ENCODE measurements around the gene STAB2. TPM values are rescaled to one million over a fixed set of nuclear protein-coding genes. Genes with fewer than 3 reads are reported as not detected.

Gene STAB2
- total and polyA plus RNA-seq, 2 of the 4 experiments (the other 2 are of a cell fraction), result not detected

GRCh38 chr12:103676893-103677292 is 89.8 kb downstream of the STAB2 start:
- H2BK15ac ChIP-seq (ENCODE audit: low read depth, low read length), result no peak overlapping the region
- in situ Hi-C loops (cut with MboI; ENCODE audit: low sequenced_read_pairs), result no loop called here
- no peaks in the 10 kb centered on the region for H3K79me1 ChIP-seq (ENCODE audit: low read depth in 1 of 2, low read length in 2 of 2)
- no peak overlapping the region for H3K9ac ChIP-seq (ENCODE audit: low read depth, low read length)
- POLR2A ChIA-PET (ENCODE audit: unreplicated experiment), result no interaction called here
- no peak overlapping the region for H4K91ac ChIP-seq (ENCODE audit: insufficient read depth, low read depth, low read length)
- H3K4me1 ChIP-seq (ENCODE audit: control insufficient read depth, insufficient read depth, low read length), result no peaks in the 10 kb centered on the region
- no TSS peak for BruUV-seq (replicated peaks)
- H2AFZ ChIP-seq (replicated peaks; ENCODE audit: low read length, poor library complexity), result no peak overlapping the region
- peaks cover 7% of the 10 kb centered on the region for H3K27me3 ChIP-seq (ENCODE audit: control insufficient read depth, insufficient read depth, low read length)
- H4K5ac ChIP-seq (ENCODE audit: low read depth, low read length), result no peak overlapping the region
- H3K4me3 ChIP-seq (ENCODE audit: insufficient read depth, low read depth, low read length), result no peak overlapping the region
- no peak overlapping the region for H2BK5ac ChIP-seq (ENCODE audit: low read depth, low read length, poor library complexity, severe bottlenecking)
- no peak for DNase-seq
- H4K20me1 ChIP-seq (ENCODE audit: insufficient read depth, low read length), result no peaks in the 10 kb centered on the region
- H4K8ac ChIP-seq (ENCODE audit: low read depth in 2 of 2, low read length in 2 of 2), result no peak overlapping the region
- no peak overlapping the region for H3K14ac ChIP-seq (replicated peaks; ENCODE audit: low read depth, low read length)
- no peak overlapping the region for H2AK5ac ChIP-seq (ENCODE audit: low read depth, low read length)
- no peak overlapping the region for H2AK9ac ChIP-seq (replicated peaks; ENCODE audit: low read depth, low read length, poor library complexity)
- H3K36me3 ChIP-seq (ENCODE audit: control insufficient read depth, insufficient read depth, low read length), result no peaks in the 10 kb centered on the region
- WGBS, 2 experiments (ENCODE audit: extremely low coverage in 2 of 2, insufficient read length in 1 of 2), result no CpG with 5 or more reads among the region's 3 CpGs
- H3K18ac ChIP-seq (ENCODE audit: low read depth, low read length), result no peak overlapping the region
- no peak overlapping the region for H3K4ac ChIP-seq (ENCODE audit: low read depth, low read length)
- intact Hi-C loops (cut with micrococcal nuclease), result no loop called here
- H2BK20ac ChIP-seq (ENCODE audit: low read depth, low read length), result no peak overlapping the region
- H3K27ac ChIP-seq (ENCODE audit: insufficient read depth, low read length), result no peak overlapping the region
- no peak overlapping the region for H3K56ac ChIP-seq (ENCODE audit: extremely low read depth, insufficient read depth, low read length)
- no peak overlapping the region for H3K23ac ChIP-seq (ENCODE audit: low read depth, low read length)
- no peak overlapping the region for H3K4me2 ChIP-seq (ENCODE audit: low read depth, low read length)
- dilution Hi-C loops (cut with HindIII; ENCODE audit: low sequenced_read_pairs, unreplicated experiment), result no loop called here
- H3K9me3 ChIP-seq (ENCODE audit: control insufficient read depth, insufficient read depth, low read length), result no peaks in the 10 kb centered on the region
- H3K9me1 ChIP-seq (ENCODE audit: insufficient read depth, low read length), result no peaks in the 10 kb centered on the region
- no peak for ATAC-seq (ENCODE audit: low read depth)
- TF ChIP-seq CHD1 (IDR thresholded peaks at IDR 0.05; ENCODE audit: low read depth, low read length), result no peak
- no peak for TF ChIP-seq RFX5 (IDR thresholded peaks at IDR 0.05; ENCODE audit: low read depth, low read length)
- TF ChIP-seq BHLHE40 (IDR thresholded peaks at IDR 0.05; ENCODE audit: low read depth, low read length), result no peak
- no peak for TF ChIP-seq FOS (IDR thresholded peaks at IDR 0.05; ENCODE audit: low read depth, low read length)
- TF ChIP-seq NFE2L2 (IDR thresholded peaks at IDR 0.05; ENCODE audit: low read depth, low read length), result no peak
- no peak for TF ChIP-seq ELK1 (IDR thresholded peaks at IDR 0.05; ENCODE audit: borderline replicate concordance, low read depth, low read length)
- TF ChIP-seq SMC3 (IDR thresholded peaks at IDR 0.05; ENCODE audit: low read depth, low read length), result no peak
- no peak for TF ChIP-seq MAZ (IDR thresholded peaks at IDR 0.05; ENCODE audit: borderline replicate concordance, low read depth, low read length)
- no peak for TF ChIP-seq RAD21 (IDR thresholded peaks at IDR 0.05; ENCODE audit: low read length)
- TF ChIP-seq, protein P1, sequence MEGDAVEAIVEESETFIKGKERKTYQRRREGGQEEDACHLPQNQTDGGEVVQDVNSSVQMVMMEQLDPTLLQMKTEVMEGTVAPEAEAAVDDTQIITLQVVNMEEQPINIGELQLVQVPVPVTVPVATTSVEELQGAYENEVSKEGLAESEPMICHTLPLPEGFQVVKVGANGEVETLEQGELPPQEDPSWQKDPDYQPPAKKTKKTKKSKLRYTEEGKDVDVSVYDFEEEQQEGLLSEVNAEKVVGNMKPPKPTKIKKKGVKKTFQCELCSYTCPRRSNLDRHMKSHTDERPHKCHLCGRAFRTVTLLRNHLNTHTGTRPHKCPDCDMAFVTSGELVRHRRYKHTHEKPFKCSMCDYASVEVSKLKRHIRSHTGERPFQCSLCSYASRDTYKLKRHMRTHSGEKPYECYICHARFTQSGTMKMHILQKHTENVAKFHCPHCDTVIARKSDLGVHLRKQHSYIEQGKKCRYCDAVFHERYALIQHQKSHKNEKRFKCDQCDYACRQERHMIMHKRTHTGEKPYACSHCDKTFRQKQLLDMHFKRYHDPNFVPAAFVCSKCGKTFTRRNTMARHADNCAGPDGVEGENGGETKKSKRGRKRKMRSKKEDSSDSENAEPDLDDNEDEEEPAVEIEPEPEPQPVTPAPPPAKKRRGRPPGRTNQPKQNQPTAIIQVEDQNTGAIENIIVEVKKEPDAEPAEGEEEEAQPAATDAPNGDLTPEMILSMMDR (conservative IDR thresholded peaks at IDR 0.05; ENCODE audit: low read depth, low read length), result no peak
- no peak for TF ChIP-seq MXI1 (IDR thresholded peaks at IDR 0.05; ENCODE audit: borderline replicate concordance, low read depth, low read length)
- TF ChIP-seq USF2 (IDR thresholded peaks at IDR 0.05; ENCODE audit: low read depth, low read length), result no peak
- TF ChIP-seq RCOR1 (IDR thresholded peaks at IDR 0.05; ENCODE audit: insufficient replicate concordance, low read length), result no peak
- TF ChIP-seq CEBPB (IDR thresholded peaks at IDR 0.05; ENCODE audit: low read depth, low read length), result no peak
- no peak for TF ChIP-seq MAFK (IDR thresholded peaks at IDR 0.05; ENCODE audit: low read depth, low read length)
- no peak for TF ChIP-seq POLR2A (IDR thresholded peaks at IDR 0.05; ENCODE audit: low read depth, low read length)
- H2BK120ac ChIP-seq (ENCODE audit: low read depth, low read length), result no peak overlapping the region
- CTCF ChIA-PET, result no interaction called here
